ENCODE results near the gene SYNE1. TPM values are rescaled to one million over a fixed set of nuclear protein-coding genes. Genes with fewer than 3 reads are reported as not detected.

The SYNE1 gene
- total and polyA plus RNA-seq, 2 of the 8 experiments (the other 6 are each of a cell fraction or from before 2014, with no cell fraction given), result 2.8 to 5.5 TPM

GRCh38 chr6:152554851-152555250, 82.3 kb downstream of the SYNE1 start (continued):
- TF ChIP-seq, protein P1, sequence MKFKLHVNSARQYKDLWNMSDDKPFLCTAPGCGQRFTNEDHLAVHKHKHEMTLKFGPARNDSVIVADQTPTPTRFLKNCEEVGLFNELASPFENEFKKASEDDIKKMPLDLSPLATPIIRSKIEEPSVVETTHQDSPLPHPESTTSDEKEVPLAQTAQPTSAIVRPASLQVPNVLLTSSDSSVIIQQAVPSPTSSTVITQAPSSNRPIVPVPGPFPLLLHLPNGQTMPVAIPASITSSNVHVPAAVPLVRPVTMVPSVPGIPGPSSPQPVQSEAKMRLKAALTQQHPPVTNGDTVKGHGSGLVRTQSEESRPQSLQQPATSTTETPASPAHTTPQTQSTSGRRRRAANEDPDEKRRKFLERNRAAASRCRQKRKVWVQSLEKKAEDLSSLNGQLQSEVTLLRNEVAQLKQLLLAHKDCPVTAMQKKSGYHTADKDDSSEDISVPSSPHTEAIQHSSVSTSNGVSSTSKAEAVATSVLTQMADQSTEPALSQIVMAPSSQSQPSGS (IDR thresholded peaks at IDR 0.05; ENCODE audit: low read length), result no peak
- TF ChIP-seq E2F6 (IDR thresholded peaks at IDR 0.05), result no peak
- TF ChIP-seq HDAC6 (IDR thresholded peaks at IDR 0.05; ENCODE audit: low read depth, low read length), result no peak
- no peak for TF ChIP-seq CHD2 (IDR thresholded peaks at IDR 0.05; ENCODE audit: low read length)
- TF ChIP-seq SP4 (IDR thresholded peaks at IDR 0.05; ENCODE audit: low read length), result no peak

Measured in H1 (cell line).